Measurements from ENCODE around the gene CIC.

- TF ChIP-seq POLR2AphosphoS5 (IDR thresholded peaks at IDR 0.05; ENCODE audit: borderline replicate concordance, low read depth, low read length) (no peak), EZH2 (IDR thresholded peaks at IDR 0.05) (no peak)
Measured at GRCh38 chr19:42295342-42295741, 26.3 kb downstream of the CIC start.
